Endothelial cell of umbilical vein (primary cell): Measurements from ENCODE around the gene KRTAP2-1. TPM values are rescaled to one million over a fixed set of nuclear protein-coding genes. Genes with fewer than 3 reads are reported as not detected.

ENCODE experiments used
- BruUV-seq: library from RNA; stranded (reverse); fragments of 400-500 nt; replicated peaks from 2 replicates; lab custom pipeline; 2021; lab: Mats Ljungman, UMichigan
- CTCF ChIA-PET: fragments of 300-600, 350-600 bp; sonication (Branson Sonifier 250); formaldehyde crosslinking; loops from one replicate; lab custom pipeline; 2021; ENCODE audit warnings: antibody characterized with exemption, inconsistent platforms; lab: Charles Lee
- POLR2A ChIA-PET: fragments of 300-600, 350-600 bp; sonication (Branson Sonifier 250); formaldehyde crosslinking; loops from one replicate; lab custom pipeline; 2021; ENCODE audit warnings: antibody characterized with exemption, inconsistent platforms; lab: Charles Lee
- DNase-seq: peaks from one replicate; pipeline ENCODE4 v3.0.0-alpha.2; 2011; ENCODE audit warnings: low read depth, low spot score
- FAIRE-seq: peaks from 2 replicates; lab custom pipeline; 2011; peaks lifted over from hg19 to GRCh38; lab: Jason Lieb, UNC
- H2AFZ ChIP-seq: 2 replicates; pipeline ENCODE4 v1.6.0; 2012; ENCODE audit warnings: low read depth, low read length, control low read depth, inconsistent platforms
- H3K27ac ChIP-seq: 2 replicates; pipeline ENCODE4 v1.5.1; 2011; ENCODE audit warnings: low read depth, mild to moderate bottlenecking, control low read depth, low read length, moderate library complexity; ENCODE audit not compliant: insufficient read depth
- H3K27me3 ChIP-seq, 2 experiments: 2 replicates each; pipeline versions ENCODE4 v1.6.0 to v1.6.1; 2011; ENCODE audit warnings: low read length in 2 of 2, mixed read lengths in 1 of 2; ENCODE audit not compliant: control insufficient read depth in 2 of 2, insufficient read depth in 2 of 2
- H3K36me3 ChIP-seq, 2 experiments: 2 replicates in 1 of 2; 3 replicates in 1 of 2; pipeline ENCODE4 v1.5.1; 2011; ENCODE audit warnings: low read length in 2 of 2, mild to moderate bottlenecking in 1 of 2, moderate library complexity in 1 of 2; ENCODE audit not compliant: control insufficient read depth in 2 of 2, insufficient read depth in 2 of 2; ENCODE audit errors: extremely low read depth in 1 of 2
- H3K4me1 ChIP-seq: 3 replicates; pipeline ENCODE4 v1.5.1; 2011; ENCODE audit warnings: mild to moderate bottlenecking, low read length; ENCODE audit not compliant: control insufficient read depth, insufficient read depth; ENCODE audit errors: extremely low read depth
- H3K4me2 ChIP-seq: 2 replicates; pipeline ENCODE4 v1.6.1; 2011; ENCODE audit warnings: low read length, control low read depth, mixed read lengths; ENCODE audit not compliant: insufficient read depth
- H3K4me3 ChIP-seq, 3 experiments: fragments of 200-600 bp in 1 of 3; sonication (generic), shearing (Covaris generic) in 1 of 3; replicated peaks in 1 of 3; 2 replicates each; pipeline ENCODE4 v1.5.1; 2011 to 2016; ENCODE audit warnings: control low read depth in 3 of 3, low read length in 3 of 3, mild to moderate bottlenecking in 2 of 3, inconsistent platforms in 1 of 3, low read depth in 1 of 3, moderate library complexity in 1 of 3; ENCODE audit not compliant: insufficient read depth in 1 of 3
- H3K79me2 ChIP-seq: 2 replicates; pipeline ENCODE4 v1.6.0; 2012; ENCODE audit warnings: low read length, inconsistent platforms; ENCODE audit not compliant: control insufficient read depth, insufficient read depth
- H3K9ac ChIP-seq: replicated peaks from 2 replicates; pipeline ENCODE3; 2011; ENCODE audit warnings: low read length, control low read depth; ENCODE audit not compliant: insufficient read depth; ENCODE audit errors: extremely low read depth
- H3K9me1 ChIP-seq: replicated peaks from 3 replicates; pipeline ENCODE4 v1.6.0; 2011; ENCODE audit warnings: mild to moderate bottlenecking, low read length; ENCODE audit not compliant: control insufficient read depth, insufficient read depth; ENCODE audit errors: extremely low read depth
- H3K9me3 ChIP-seq: replicated peaks from 2 replicates; pipeline ENCODE4 v1.5.1; 2012; ENCODE audit warnings: low read length, inconsistent platforms; ENCODE audit not compliant: control insufficient read depth, insufficient read depth
- H4K20me1 ChIP-seq: replicated peaks from 2 replicates; pipeline ENCODE3; 2011; ENCODE audit warnings: mild to moderate bottlenecking, low read length; ENCODE audit not compliant: control insufficient read depth, insufficient read depth; ENCODE audit errors: extremely low read depth
- FOS ChIP-seq: IDR thresholded peaks from 2 replicates; pipeline ENCODE4 v1.6.1; 2011; ENCODE audit warnings: mild to moderate bottlenecking, low read length, moderate library complexity, borderline replicate concordance; ENCODE audit not compliant: insufficient read depth
- GATA2 ChIP-seq: IDR thresholded peaks from 2 replicates; pipeline ENCODE4 v1.7.0; 2011; ENCODE audit warnings: low read depth, mild to moderate bottlenecking, moderate library complexity, mixed read lengths, low read length; ENCODE audit not compliant: insufficient read length, insufficient read depth
- JUN ChIP-seq: IDR thresholded peaks from 2 replicates; pipeline ENCODE4 v1.6.1; 2011; ENCODE audit warnings: borderline replicate concordance, low read depth; ENCODE audit not compliant: insufficient read length, insufficient read depth
- MAX ChIP-seq: IDR thresholded peaks from 2 replicates; pipeline ENCODE4 v1.6.1; 2011; ENCODE audit not compliant: insufficient read depth, insufficient read length
- POLR2A ChIP-seq: IDR thresholded peaks from 2 replicates; pipeline ENCODE4 v1.6.1; 2012; ENCODE audit warnings: low read depth, mild to moderate bottlenecking, control low read depth, low read length
- POLR2AphosphoS5 ChIP-seq: IDR thresholded peaks from 2 replicates; pipeline ENCODE4 v1.6.1; 2012; ENCODE audit warnings: low read depth, mild to moderate bottlenecking, control low read depth, low read length, moderate library complexity; ENCODE audit not compliant: insufficient read depth
- dilution Hi-C: fragments of 300-500 bp; cut with MboI; formaldehyde crosslinking; loops from one replicate; pipeline ENCODE4 v1.15.0; 2019; ENCODE audit warnings: low sequenced_read_pairs; ENCODE audit not compliant: extremely low pct_ligation_motif_present
- intact Hi-C: fragments of 100-400 bp; cut with micrococcal nuclease; formaldehyde crosslinking; loops from one replicate; pipeline ENCODE4 v1.10.0; 2022
- polyA plus RNA-seq, 4 experiments: library from polyadenylated mRNA; depleted of rRNA in 3 of 4; stranded (reverse) in 3 of 4; unstranded in 1 of 4; fragments of >200 nt; gene quantifications; 2 replicates each; pipeline versions ENCODE4 v1.2.1 to v1.2.3, GENCODE V29; 2011 to 2012; ENCODE audit warnings: missing spikeins in 1 of 4
- total RNA-seq: library from RNA; stranded (reverse); gene quantifications from 2 replicates; pipeline ENCODE4 v1.2.3, GENCODE V29; 2021

The KRTAP2-1 gene
- total and polyA plus RNA-seq, 2 donors (not counting 3 experiments of a cell fraction or from before 2014, with no cell fraction given) = not detected

GRCh38 chr17:41064301-41064700 lies 17.2 kb upstream of the KRTAP2-1 start:
- Histone ChIP-seq H3K4me2 (no peak overlapping the region), H3K9me1 (no peaks in the 10 kb centered on the region), H4K20me1 (no peaks in the 10 kb centered on the region), H3K4me1 (no peaks in the 10 kb centered on the region), H3K4me3 (no peak overlapping the region), H3K9me3 (no peaks in the 10 kb centered on the region), H3K79me2 (no peaks in the 10 kb centered on the region), H3K27me3 (peaks cover 6 to 10% of the 10 kb centered on the region in 2 experiments), H3K9ac (no peak overlapping the region), H2AFZ (no peak overlapping the region), H3K36me3 (no peaks in the 10 kb centered on the region), H3K27ac (no peak overlapping the region)
- intact Hi-C loops = no loop called here
- ChIA-PET POLR2A (no interaction called here), CTCF (no interaction called here)
- TF ChIP-seq MAX = no peak
- TF ChIP-seq POLR2A = no peak
- DNase-seq (no peak), FAIRE-seq (no peak)
- dilution Hi-C loops = no loop called here
- BruUV-seq = no TSS peak

- BruUV-seq = no TSS peak
- DNase-seq (no peak), FAIRE-seq (no peak)
- Histone ChIP-seq H2AFZ (no peak overlapping the region), H3K4me1 (no peaks in the 10 kb centered on the region), H3K27ac (no peak overlapping the region), H3K9me1 (no peaks in the 10 kb centered on the region), H3K9ac (no peak overlapping the region), H3K4me3 (no peak overlapping the region), H3K27me3 (peaks cover 6 to 12% of the 10 kb centered on the region in 2 experiments), H3K4me2 (no peak overlapping the region), H3K36me3 (no peaks in the 10 kb centered on the region), H3K79me2 (no peaks in the 10 kb centered on the region), H3K9me3 (no peaks in the 10 kb centered on the region), H4K20me1 (no peaks in the 10 kb centered on the region)
- CTCF ChIA-PET = no interaction called here
- dilution Hi-C loops = no loop called here
- POLR2A ChIA-PET = no interaction called here
- TF ChIP-seq FOS = no peak
- TF ChIP-seq JUN = no peak
- TF ChIP-seq GATA2 = no peak
- TF ChIP-seq POLR2AphosphoS5 = no peak
- intact Hi-C loops = no loop called here
Observed at GRCh38 chr17:41063449-41063848, 16.3 kb upstream of the KRTAP2-1 start.
